GM21526 (cell line): ENCODE measurements around the gene SEPTIN12.

Experiments used
- ATAC-seq: cut with Tn5 transposase; IDR thresholded peaks from one replicate; pipeline ENCODE4 v1.9.1; 2021; ENCODE audit warnings: moderate library complexity; ENCODE audit not compliant: unreplicated experiment, low FRiP score

SEPTIN12 gene

GRCh38 chr16:4803401-4803844 lies 15.3 kb upstream of the SEPTIN12 start:
- ATAC-seq = no peak

- ATAC-seq = peak; percentile 90
Observed at GRCh38 chr16:4802659-4803287, 14.6 kb upstream of the SEPTIN12 start.

- ATAC-seq = peak; percentile 59
Observed at GRCh38 chr16:4801962-4802658, 14.0 kb upstream of the SEPTIN12 start, which contains the start of gene ROGDI. TSS of gene ROGDI (minus strand) at chr16:4802633. CDS start at chr16:4802571, 62 bp downstream.

- no peak for ATAC-seq
Observed at GRCh38 chr16:4801051-4801961, 13.2 kb upstream of the SEPTIN12 start.

GRCh38 chr16:4800290-4801041 lies 12.3 kb upstream of the SEPTIN12 start:
- no peak for ATAC-seq

GRCh38 chr16:4799171-4799855 lies 11.2 kb upstream of the SEPTIN12 start:
- no peak for ATAC-seq

GRCh38 chr16:4798456-4798855 lies 10.3 kb upstream of the SEPTIN12 start:
- no peak for ATAC-seq

GRCh38 chr16:4797805-4798252 lies 9.7 kb upstream of the SEPTIN12 start:
- ATAC-seq = no peak

GRCh38 chr16:4796982-4797804 lies 9.0 kb upstream of the SEPTIN12 start:
- ATAC-seq = no peak

- no peak for ATAC-seq
Observed at GRCh38 chr16:4795828-4796572, 7.9 kb upstream of the SEPTIN12 start.

- no peak for ATAC-seq
Observed at GRCh38 chr16:4795181-4795827, 7.2 kb upstream of the SEPTIN12 start, which contains the start of gene SMIM22. TSS of gene SMIM22 (plus strand) at chr16:4795369. CDS start at chr16:4795735, 366 bp downstream.

- ATAC-seq = no peak
Observed at GRCh38 chr16:4792951-4793513, 4.9 kb upstream of the SEPTIN12 start.

GRCh38 chr16:4790871-4791270 lies 2.7 kb upstream of the SEPTIN12 start:
- ATAC-seq = no peak

GRCh38 chr16:4790261-4790660 lies 2.1 kb upstream of the SEPTIN12 start:
- ATAC-seq = no peak

GRCh38 chr16:4788910-4789309 lies 765 bp upstream of the SEPTIN12 start:
- no peak for ATAC-seq

- no peak for ATAC-seq
Observed at GRCh38 chr16:4788489-4788889, 344 bp upstream of the SEPTIN12 start.

GRCh38 chr16:4787068-4787467 lies 1.1 kb downstream of the SEPTIN12 start:
- ATAC-seq = no peak
